Pericardium fibroblast (primary cell): ENCODE measurements around the gene SMIM5. TPM values are rescaled to one million over a fixed set of nuclear protein-coding genes. Genes with fewer than 3 reads are reported as not detected.

ENCODE experiments used
- total RNA-seq: library from RNA; depleted of rRNA; stranded (reverse); fragments of >200 nt; gene quantifications from 2 replicates; pipeline ENCODE4 v1.2.3, GENCODE V29; 2015

Gene SMIM5
- not detected in 2 replicates for total RNA-seq

GRCh38 chr17:75632863-75633485 lies at the start of gene SMIM5:
Gene SMIM5 (plus strand): TSS chr17:75633434. CDS start chr17:75640202, 6,768 bp downstream.

GRCh38 chr17:75587675-75588595 lies 45.3 kb upstream of the SMIM5 start, which contains the start of gene MYO15B:
Gene MYO15B (plus strand): TSS chr17:75587800. CDS start chr17:75588058, 258 bp downstream.

GRCh38 chr17:75666959-75667790 lies 33.9 kb downstream of the SMIM5 start, which contains the start of the genes RECQL5 and SAP30BP:
Gene RECQL5 (minus strand): TSS chr17:75667154. CDS start chr17:75666557, 597 bp downstream.
Gene SAP30BP (plus strand): TSS chr17:75667338. CDS start chr17:75667373, 35 bp downstream.

Other genes with a start within 250 kb of the SMIM5 start
- 44.3 and 71.6 TPM in 2 replicates for gene GRB2, start 227.8 kb upstream of the SMIM5 start, total RNA-seq
- 41.0 and 41.5 TPM in 2 replicates for gene TMEM94, start 176.8 kb upstream of the SMIM5 start, total RNA-seq
- gene CASKIN2, start 117.9 kb upstream of the SMIM5 start, total RNA-seq = 7.7 and 7.8 TPM in 2 replicates
- 21.1 and 28.2 TPM in 2 replicates for gene TSEN54, start 116.9 kb upstream of the SMIM5 start, total RNA-seq
- 0.09 and 1.5 TPM in 2 replicates for gene LLGL2, start 107.7 kb upstream of the SMIM5 start, total RNA-seq
- 3.2 and 4.8 TPM in 2 replicates for gene MYO15B, start 45.6 kb upstream of the SMIM5 start, total RNA-seq
- 7.5 and 9.6 TPM in 2 replicates for gene RECQL5, start 33.7 kb downstream of the SMIM5 start, total RNA-seq
- 35.0 and 62.0 TPM in 2 replicates for gene SAP30BP, start 33.9 kb downstream of the SMIM5 start, total RNA-seq
- 0.17 and 1.4 TPM in 2 replicates for gene ITGB4, start 88.0 kb downstream of the SMIM5 start, total RNA-seq
- gene GALK1, start 131.8 kb downstream of the SMIM5 start, total RNA-seq = 46.3 and 48.2 TPM in 2 replicates
- gene UNK, start 151.4 kb downstream of the SMIM5 start, total RNA-seq = 10.3 and 17.0 TPM in 2 replicates
- 0.70 and 1.6 TPM in 2 replicates for gene UNC13D, start 211.0 kb downstream of the SMIM5 start, total RNA-seq
- gene WBP2, start 221.9 kb downstream of the SMIM5 start, total RNA-seq = 51.3 and 60.2 TPM in 2 replicates
- 25.0 and 34.0 TPM in 2 replicates for gene TRIM47, start 245.1 kb downstream of the SMIM5 start, total RNA-seq